IPS-20b (cell line): ENCODE data around the gene SHC2.
"Not testable (repeated sequence)": the region's sequence is repeated elsewhere in the genome, so short reads cannot be mapped to it uniquely, and the experiment has no call there.

Experiments
- H3K27ac ChIP-seq: one replicate; pipeline ENCODE4 v1.5.1; 2013; ENCODE audit warnings: low read length
- H3K27me3 ChIP-seq: 2 replicates; pipeline ENCODE4 v1.6.1; 2013; ENCODE audit warnings: mild to moderate bottlenecking, low read length, inconsistent platforms; ENCODE audit not compliant: insufficient read depth
- H3K36me3 ChIP-seq: 2 replicates; pipeline ENCODE4 v1.6.1; 2013; ENCODE audit warnings: low read depth, mild to moderate bottlenecking, inconsistent platforms, low read length, moderate library complexity; ENCODE audit not compliant: insufficient read depth
- H3K4me1 ChIP-seq: 2 replicates; pipeline ENCODE4 v1.6.1; 2013; ENCODE audit warnings: mild to moderate bottlenecking, control low read depth, inconsistent platforms, low read length, moderate library complexity; ENCODE audit not compliant: insufficient read depth
- H3K4me3 ChIP-seq: 2 replicates; pipeline ENCODE4 v1.5.1; 2013; ENCODE audit warnings: mild to moderate bottlenecking, low read length, inconsistent platforms
- H3K9ac ChIP-seq: 2 replicates; pipeline ENCODE4 v1.6.1; 2013; ENCODE audit warnings: low read depth, mild to moderate bottlenecking, inconsistent platforms, low read length, moderate library complexity
- H3K9me3 ChIP-seq: 2 replicates; pipeline ENCODE4 v1.6.1; 2013; ENCODE audit warnings: mild to moderate bottlenecking, low read depth, low read length, inconsistent platforms; ENCODE audit not compliant: insufficient read depth

SHC2 gene

DNA sequence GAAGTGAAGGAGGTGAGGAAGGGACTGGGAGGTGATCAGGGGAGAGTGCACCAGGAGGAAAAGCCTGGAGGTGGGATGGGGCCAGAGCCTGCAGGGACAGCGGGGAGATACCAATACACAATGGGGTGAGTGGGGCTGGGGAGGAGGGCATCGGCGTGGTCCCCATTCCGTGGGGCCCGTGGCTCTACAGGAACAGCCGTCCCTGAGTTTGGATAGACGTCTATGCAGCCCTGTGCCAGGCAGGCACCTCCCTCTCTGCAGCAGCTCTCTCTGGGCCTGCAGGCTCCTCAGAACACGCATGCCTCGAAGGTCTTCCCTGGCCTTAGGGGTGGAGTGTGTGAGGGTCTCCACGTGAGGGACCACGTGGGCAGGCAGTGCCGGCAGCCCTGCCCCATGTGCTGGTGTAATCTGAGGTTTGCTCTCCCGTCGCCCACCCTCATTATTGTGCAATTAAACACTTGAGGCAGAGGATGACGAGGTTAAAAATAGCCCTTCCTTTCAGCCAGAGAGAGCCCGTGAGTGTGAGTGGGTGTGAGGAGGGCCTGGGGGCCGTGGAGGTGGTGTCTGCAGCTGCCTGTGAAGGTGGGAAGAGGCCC lies 68.4 kb downstream of the SHC2 start:
- H3K27me3 ChIP-seq: no peaks in the 10 kb centered on the region; the same call in 1 of the 2 replicates
- H3K36me3 ChIP-seq: no peaks in the 10 kb centered on the region
- no peak overlapping the region for H3K27ac ChIP-seq
- H3K9me3 ChIP-seq: peaks cover 4% of the 10 kb centered on the region; the same call in 1 of the 2 replicates
- H3K4me1 ChIP-seq: no peaks in the 10 kb centered on the region
- no peak overlapping the region for H3K4me3 ChIP-seq
- no peak overlapping the region for H3K9ac ChIP-seq

DNA sequence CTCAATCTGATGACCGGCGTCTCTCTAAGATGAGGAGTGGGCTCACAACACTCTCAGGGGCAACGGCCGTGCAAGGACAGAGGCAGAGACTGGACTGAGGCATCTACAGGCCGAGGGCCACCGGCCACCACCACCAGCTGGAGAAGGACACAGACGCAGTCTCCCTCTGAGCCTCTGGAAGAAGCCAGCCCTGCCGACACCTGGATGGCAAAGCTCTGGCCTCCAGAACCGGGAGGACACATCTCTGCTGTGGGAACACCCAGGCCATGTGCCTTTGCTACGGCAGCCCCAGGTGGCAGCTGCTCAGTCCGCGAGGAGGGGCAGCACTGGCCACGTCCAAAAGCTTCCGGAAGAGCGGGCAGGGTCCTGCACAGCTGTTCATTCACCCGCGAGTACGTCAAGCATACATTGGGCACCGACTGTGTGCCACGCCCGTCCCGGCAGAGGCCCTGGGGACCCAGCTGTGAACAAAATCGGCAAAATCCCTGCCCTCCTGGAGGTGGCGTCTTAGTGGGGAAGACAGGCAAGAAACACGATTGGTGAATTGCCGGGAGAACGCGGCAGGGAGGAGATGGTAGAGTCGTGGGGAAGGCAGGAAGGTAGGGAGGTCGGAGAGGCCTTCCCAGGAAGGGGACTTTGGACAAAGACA lies 69.0 kb downstream of the SHC2 start:
- Histone ChIP-seq H3K27ac (no peak overlapping the region), H3K9me3 (peaks cover 4% of the 10 kb centered on the region; the same call in 1 of the 2 replicates), H3K36me3 (no peaks in the 10 kb centered on the region), H3K4me3 (no peak overlapping the region), H3K27me3 (no peaks in the 10 kb centered on the region; the same call in 1 of the 2 replicates), H3K4me1 (no peaks in the 10 kb centered on the region), H3K9ac (no peak overlapping the region)

DNA sequence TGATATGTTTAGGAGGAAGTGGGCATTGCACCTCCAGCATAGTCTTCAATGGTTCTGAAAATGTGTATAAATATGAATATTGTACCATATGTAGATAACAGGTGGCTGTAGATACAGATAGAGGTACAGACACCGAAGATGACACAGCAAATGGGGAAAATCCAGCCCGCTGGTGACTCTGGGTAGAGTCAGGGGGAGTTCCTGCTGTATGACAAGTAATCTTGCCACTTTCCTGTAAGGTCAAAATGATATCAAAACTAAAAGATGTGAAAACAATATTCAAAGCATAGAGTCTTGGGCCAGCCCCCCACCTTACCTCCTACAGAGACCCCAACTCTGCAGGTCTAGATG lies 69.7 kb downstream of the SHC2 start:
- H3K36me3 ChIP-seq: no peaks in the 10 kb centered on the region
- H3K9ac ChIP-seq: no peak overlapping the region
- no peak overlapping the region for H3K27ac ChIP-seq
- H3K27me3 ChIP-seq: no peaks in the 10 kb centered on the region; the same call in 1 of the 2 replicates
- no peaks in the 10 kb centered on the region for H3K4me1 ChIP-seq
- peaks cover 4% of the 10 kb centered on the region; the same call in 1 of the 2 replicates for H3K9me3 ChIP-seq
- no peak overlapping the region for H3K4me3 ChIP-seq

DNA sequence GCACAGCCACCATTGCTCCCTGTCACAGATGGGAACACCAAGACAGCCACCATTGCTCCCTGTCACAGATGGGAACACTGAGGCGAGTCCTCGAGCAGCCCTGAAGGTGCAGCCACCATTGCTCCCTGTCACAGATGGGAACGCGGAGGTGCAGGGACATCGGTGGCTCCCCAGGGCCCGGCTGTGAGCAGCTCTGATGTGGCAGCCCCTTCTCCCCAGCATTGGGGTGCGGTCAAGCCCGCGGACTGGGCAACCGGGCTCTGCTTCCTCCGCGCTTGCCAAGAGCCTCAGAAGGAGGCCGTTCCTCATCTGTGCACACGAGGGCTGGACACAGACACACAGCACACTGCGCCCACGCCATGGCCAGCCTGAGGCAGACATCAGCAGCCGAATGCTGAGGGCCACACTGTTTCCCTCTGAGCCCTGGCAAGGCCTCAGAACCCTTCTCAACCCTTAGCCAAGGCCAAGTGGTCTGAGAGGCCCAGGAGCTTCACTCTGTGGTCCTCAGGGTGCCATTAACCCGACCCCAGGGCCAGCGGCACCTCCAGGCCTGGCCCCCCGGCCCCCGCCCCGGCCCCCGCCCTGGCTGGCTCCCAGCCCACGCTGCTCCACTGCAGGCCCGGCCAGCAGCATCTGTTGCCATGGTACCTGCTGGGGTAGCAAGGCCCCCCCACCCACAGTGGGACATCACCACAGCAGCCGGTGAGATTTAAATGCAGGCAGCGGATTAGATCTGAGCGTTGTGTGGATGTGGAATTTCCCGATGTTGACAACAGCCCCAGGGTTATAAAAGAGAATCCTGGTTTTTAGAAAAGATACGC lies 70.2 kb downstream of the SHC2 start:
- Histone ChIP-seq H3K9me3 (peaks cover 4% of the 10 kb centered on the region; the same call in 1 of the 2 replicates), H3K36me3 (no peaks in the 10 kb centered on the region), H3K27me3 (no peaks in the 10 kb centered on the region; the same call in 1 of the 2 replicates), H3K4me1 (no peaks in the 10 kb centered on the region), H3K4me3 (no peak overlapping the region), H3K27ac (no peak overlapping the region), H3K9ac (no peak overlapping the region)

DNA sequence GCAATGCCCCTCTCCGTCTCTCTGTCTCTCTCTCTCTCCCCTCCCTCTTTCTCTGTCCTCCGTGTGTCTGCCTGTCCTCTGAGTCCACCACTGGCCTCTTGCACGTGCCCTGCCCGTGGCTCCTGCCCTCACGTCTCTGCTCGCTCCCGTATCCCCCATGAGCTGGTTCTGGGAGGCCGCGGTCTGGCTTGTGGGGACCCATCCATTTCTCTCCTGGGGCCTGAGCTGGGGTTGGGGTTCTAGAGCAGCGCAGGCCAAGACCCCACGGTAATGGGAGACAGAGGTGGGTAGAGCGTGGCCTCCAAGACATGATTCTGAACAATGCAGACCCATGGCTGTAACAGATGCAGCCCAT lies 70.9 kb downstream of the SHC2 start:
- no peak overlapping the region for H3K4me3 ChIP-seq
- H3K4me1 ChIP-seq: no peaks in the 10 kb centered on the region
- no peaks in the 10 kb centered on the region; the same call in 1 of the 2 replicates for H3K27me3 ChIP-seq
- no peaks in the 10 kb centered on the region for H3K36me3 ChIP-seq
- H3K9ac ChIP-seq: no peak overlapping the region
- H3K9me3 ChIP-seq: no peaks in the 10 kb centered on the region
- no peak overlapping the region for H3K27ac ChIP-seq

- Histone ChIP-seq H3K9me3 (no peaks in the 10 kb centered on the region), H3K36me3 (no peaks in the 10 kb centered on the region), H3K27me3 (no peaks in the 10 kb centered on the region; the same call in 1 of the 2 replicates), H3K4me1 (no peaks in the 10 kb centered on the region), H3K27ac (no peak overlapping the region), H3K9ac (no peak overlapping the region), H3K4me3 (no peak overlapping the region)
Observed at GRCh38 chr19:389255-389934, 71.4 kb downstream of the SHC2 start.

DNA sequence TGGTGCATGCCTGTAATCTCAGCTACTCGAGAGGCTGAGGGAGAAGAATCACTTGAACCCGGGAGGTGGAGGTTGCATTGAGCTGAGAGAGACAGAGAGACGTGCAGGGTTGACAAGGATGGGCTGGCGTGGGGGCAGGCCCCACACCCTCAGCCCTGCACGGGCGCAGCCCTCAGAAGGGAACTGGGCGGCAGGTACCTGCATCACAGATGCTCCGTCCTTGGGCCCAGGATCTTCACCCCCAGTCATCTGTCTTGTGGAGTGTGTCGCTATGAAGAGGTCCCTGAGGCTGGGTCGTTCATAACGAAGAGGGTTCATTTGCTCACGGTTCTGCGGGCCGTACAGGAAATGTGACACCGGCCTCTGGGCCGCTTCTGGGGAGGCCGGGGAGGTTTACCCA lies 72.1 kb downstream of the SHC2 start:
- H3K9ac ChIP-seq: no peak overlapping the region
- no peaks in the 10 kb centered on the region for H3K4me1 ChIP-seq
- H3K27ac ChIP-seq: no peak overlapping the region
- no peaks in the 10 kb centered on the region for H3K36me3 ChIP-seq
- H3K9me3 ChIP-seq: no peaks in the 10 kb centered on the region
- H3K27me3 ChIP-seq: no peaks in the 10 kb centered on the region; the same call in 1 of the 2 replicates
- H3K4me3 ChIP-seq: no peak overlapping the region

DNA sequence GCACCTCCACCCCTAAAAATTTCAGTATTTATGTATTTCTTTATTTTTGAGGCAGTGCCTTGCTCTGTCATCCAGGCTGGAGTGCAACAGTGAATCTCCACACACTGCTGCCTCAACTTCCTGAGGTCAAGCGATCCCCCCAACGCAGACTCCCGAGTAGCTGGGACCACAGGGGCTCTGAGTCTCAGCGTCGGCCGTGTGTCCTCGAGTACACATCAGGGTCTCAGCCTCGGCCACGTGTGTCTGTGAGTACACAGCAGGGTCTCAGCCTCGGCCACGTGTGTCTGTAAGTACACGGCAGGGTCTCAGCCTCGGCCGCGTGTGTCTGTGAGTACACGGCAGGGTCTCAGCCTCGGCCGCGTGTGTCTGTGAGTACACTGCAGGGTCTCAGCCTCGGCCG lies 73.1 kb downstream of the SHC2 start:
- no peak overlapping the region; the same call in 1 of the 2 replicates for H3K9ac ChIP-seq
- H3K27ac ChIP-seq: no peak overlapping the region
- no peaks in the 10 kb centered on the region for H3K9me3 ChIP-seq
- no peaks in the 10 kb centered on the region for H3K4me1 ChIP-seq
- H3K4me3 ChIP-seq: no peak overlapping the region
- H3K36me3 ChIP-seq: no peaks in the 10 kb centered on the region
- H3K27me3 ChIP-seq: no peaks in the 10 kb centered on the region; the same call in none of the 2 replicates

DNA sequence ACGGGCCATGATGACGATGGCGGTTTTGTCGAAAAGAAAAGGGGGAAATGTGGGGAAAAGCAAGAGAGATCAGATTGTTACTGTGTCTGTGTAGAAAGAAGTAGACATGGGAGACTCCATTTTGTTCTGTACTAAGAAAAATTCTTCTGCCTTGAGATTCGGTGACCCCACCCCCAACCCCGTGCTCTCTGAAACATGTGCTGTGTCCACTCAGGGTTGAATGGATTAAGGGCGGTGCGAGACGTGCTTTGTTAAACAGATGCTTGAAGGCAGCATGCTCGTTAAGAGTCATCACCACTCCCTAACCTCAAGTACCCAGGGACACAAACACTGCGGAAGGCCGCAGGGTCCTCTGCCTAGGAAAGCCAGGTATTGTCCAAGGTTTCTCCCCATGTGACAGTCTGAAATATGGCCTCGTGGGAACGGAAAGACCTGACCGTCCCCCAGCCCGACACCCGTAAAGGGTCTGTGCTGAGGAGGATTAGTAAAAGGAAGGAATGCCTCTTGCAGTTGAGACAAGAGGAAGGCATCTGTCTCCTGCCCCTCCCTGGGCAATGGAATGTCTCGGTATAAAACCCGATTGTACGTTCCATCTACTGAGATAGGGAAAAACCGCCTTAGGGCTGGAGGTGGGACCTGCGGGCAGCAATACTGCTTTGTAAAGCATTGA lies 74.1 kb downstream of the SHC2 start:
- not testable (repeated sequence) for H3K9me3 ChIP-seq, H3K27me3 ChIP-seq, H3K27ac ChIP-seq, H3K4me1 ChIP-seq, H3K36me3 ChIP-seq, H3K9ac ChIP-seq
- 0 out of 2 replicates have a peak overlapping the region, but pooled peaks have one; percentile 7 for H3K4me3 ChIP-seq

- H3K27me3 ChIP-seq, H3K4me1 ChIP-seq, H3K9me3 ChIP-seq, H3K9ac ChIP-seq, H3K27ac ChIP-seq, H3K36me3 ChIP-seq: not testable (repeated sequence)
- H3K4me3 ChIP-seq: 0 out of 2 replicates have a peak overlapping the region, but pooled peaks have one; percentile 7
Observed at GRCh38 chr19:386189-386588, 74.6 kb downstream of the SHC2 start.

- Histone ChIP-seq H3K36me3 (no peaks in the 10 kb centered on the region), H3K9me3 (no peaks in the 10 kb centered on the region), H3K27ac (no peak overlapping the region), H3K9ac (no peak overlapping the region), H3K4me1 (no peaks in the 10 kb centered on the region), H3K27me3 (no peaks in the 10 kb centered on the region; the same call in none of the 2 replicates), H3K4me3 (no peak overlapping the region)
Observed at GRCh38 chr19:384799-385169, 76.0 kb downstream of the SHC2 start.
